Breast epithelium (tissue), 3 donors: ENCODE measurements around the gene CSRNP3.

Experiments used
- POLR2A ChIP-seq: fragments of 450-650 bp; IDR thresholded peaks from one replicate; pipeline ENCODE4 v1.6.1; 2016; ENCODE audit warnings: antibody characterized with exemption, mild to moderate bottlenecking, moderate library complexity
- TF ChIP-seq, protein P1 (sequence below), 3 donors: fragments of 450-650 bp; IDR thresholded peaks; one replicate each; pipeline ENCODE4 v1.5.1; 2016 to 2017; ENCODE audit warnings: antibody characterized with exemption in 3 of 3, mild to moderate bottlenecking in 3 of 3, moderate library complexity in 3 of 3

DNA sequence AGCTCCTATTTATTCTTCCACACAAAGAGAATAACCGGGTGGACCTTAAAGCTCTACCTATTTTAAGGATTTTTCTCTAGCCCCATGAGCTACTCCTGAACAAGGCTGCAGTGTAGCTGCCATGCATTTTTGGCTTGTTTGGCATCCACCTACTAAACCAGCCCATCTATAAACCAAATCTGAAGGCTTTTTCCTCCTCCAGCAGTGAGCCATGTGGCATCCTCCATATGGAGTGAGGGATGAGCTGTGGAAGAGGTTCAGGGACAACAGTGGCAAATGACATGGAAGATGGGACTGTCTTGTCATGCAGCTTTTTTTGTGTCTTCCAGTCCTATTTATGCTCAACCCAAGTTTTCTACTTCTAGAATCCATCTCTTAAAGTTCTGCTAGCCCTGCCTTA is 224.3 kb downstream of the CSRNP3 start:
- TF ChIP-seq POLR2A, result no peak
- TF ChIP-seq, protein P1, sequence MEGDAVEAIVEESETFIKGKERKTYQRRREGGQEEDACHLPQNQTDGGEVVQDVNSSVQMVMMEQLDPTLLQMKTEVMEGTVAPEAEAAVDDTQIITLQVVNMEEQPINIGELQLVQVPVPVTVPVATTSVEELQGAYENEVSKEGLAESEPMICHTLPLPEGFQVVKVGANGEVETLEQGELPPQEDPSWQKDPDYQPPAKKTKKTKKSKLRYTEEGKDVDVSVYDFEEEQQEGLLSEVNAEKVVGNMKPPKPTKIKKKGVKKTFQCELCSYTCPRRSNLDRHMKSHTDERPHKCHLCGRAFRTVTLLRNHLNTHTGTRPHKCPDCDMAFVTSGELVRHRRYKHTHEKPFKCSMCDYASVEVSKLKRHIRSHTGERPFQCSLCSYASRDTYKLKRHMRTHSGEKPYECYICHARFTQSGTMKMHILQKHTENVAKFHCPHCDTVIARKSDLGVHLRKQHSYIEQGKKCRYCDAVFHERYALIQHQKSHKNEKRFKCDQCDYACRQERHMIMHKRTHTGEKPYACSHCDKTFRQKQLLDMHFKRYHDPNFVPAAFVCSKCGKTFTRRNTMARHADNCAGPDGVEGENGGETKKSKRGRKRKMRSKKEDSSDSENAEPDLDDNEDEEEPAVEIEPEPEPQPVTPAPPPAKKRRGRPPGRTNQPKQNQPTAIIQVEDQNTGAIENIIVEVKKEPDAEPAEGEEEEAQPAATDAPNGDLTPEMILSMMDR (IDR thresholded peaks at IDR 0.05), result no peak
